A549 (cell line): ENCODE data around the gene HOOK2.
"Not testable (repeated sequence)": the region's sequence is repeated elsewhere in the genome, so short reads cannot be mapped to it uniquely, and the experiment has no call there.

Experiments used
- CTCF ChIP-seq: fragments of >200 bp; sonication (Bioruptor Twin); formaldehyde crosslinking; IDR thresholded peaks from 3 replicates; pipeline ENCODE4 v1.5.1; 2016
- HDAC2 ChIP-seq: fragments of 200-600 bp; sonication (generic); IDR thresholded peaks from 2 replicates; pipeline ENCODE4 v1.6.1; 2016
- JUN ChIP-seq, 2 experiments: fragments of >200 bp; sonication (Bioruptor Twin); formaldehyde crosslinking; IDR thresholded peaks; 2 replicates in 1 of 2; 3 replicates in 1 of 2; pipeline ENCODE4 v1.6.1; 2016 to 2017
- KDM1A ChIP-seq: fragments of 200-600 bp; sonication (generic); IDR thresholded peaks from 2 replicates; pipeline ENCODE4 v1.6.1; 2016; ENCODE audit warnings: low read depth, mild to moderate bottlenecking
- MAFK ChIP-seq: fragments of 450-650 bp; IDR thresholded peaks from 2 replicates; pipeline ENCODE4 v1.6.1; 2014; ENCODE audit not compliant: partially characterized antibody
- NR3C1 ChIP-seq: fragments of >200 bp; sonication (Bioruptor Twin); formaldehyde crosslinking; IDR thresholded peaks from 3 replicates; pipeline ENCODE4 v1.6.1; 2017
- POLR2A ChIP-seq: IDR thresholded peaks from 2 replicates; pipeline ENCODE4 v1.6.1; 2012; ENCODE audit warnings: mild to moderate bottlenecking, low read length
- POLR2AphosphoS2 ChIP-seq: conservative IDR thresholded peaks from 2 replicates; pipeline ENCODE4 v1.6.1; 2012; ENCODE audit warnings: low read length, improper control_type of control experiment, inconsistent platforms
- RAD21 ChIP-seq, 2 experiments: fragments of >200 bp in 1 of 2; sonication (Bioruptor Twin) in 1 of 2; formaldehyde crosslinking in 1 of 2; IDR thresholded peaks in 1 of 2; conservative IDR thresholded peaks in 1 of 2; 2 replicates in 1 of 2; 3 replicates in 1 of 2; pipeline ENCODE4 v1.6.1; 2012 to 2018; ENCODE audit warnings: inconsistent platforms in 1 of 2
- REST ChIP-seq: fragments of 200-600 bp; sonication (generic); IDR thresholded peaks from 2 replicates; pipeline ENCODE4 v1.6.1; 2016; ENCODE audit warnings: antibody characterized with exemption, mild to moderate bottlenecking, moderate library complexity
- TP53 ChIP-seq: fragments of 250-450 bp; sonication (Bioruptor Pico); IDR thresholded peaks from 2 replicates; pipeline ENCODE4 v1.5.0; 2021; ENCODE audit warnings: mild to moderate bottlenecking, moderate library complexity

GRCh38 chr19:12713304-12713703 is 62.0 kb downstream of the HOOK2 start:
- not testable (repeated sequence) for TF ChIP-seq TP53 (CRISPR knock-in tag); POLR2A; CTCF; REST; HDAC2; MAFK; POLR2AphosphoS2; NR3C1; KDM1A; RAD21 (conservative IDR thresholded peaks at IDR 0.05 in 1 of 2, IDR thresholded peaks at IDR 0.05 in 1 of 2); JUN (IDR thresholded peaks at IDR 0.05)
